Stimulated activated CD4-positive, alpha-beta T cell treated with anti-CD3 and anti-CD28 coated beads, Interleukin-12 subunit alpha, Interleukin-12 subunit beta, amount 100 ng/mL, for 48 hours (primary cell): Measurements from ENCODE around the gene WNT6.

Source experiments
- DNase-seq, 3 donors: peaks; one replicate each; pipeline ENCODE4 v3.0.0-alpha.2; 2020; ENCODE audit warnings: low read depth in 2 of 3, low spot score in 1 of 3

Gene WNT6

DNA sequence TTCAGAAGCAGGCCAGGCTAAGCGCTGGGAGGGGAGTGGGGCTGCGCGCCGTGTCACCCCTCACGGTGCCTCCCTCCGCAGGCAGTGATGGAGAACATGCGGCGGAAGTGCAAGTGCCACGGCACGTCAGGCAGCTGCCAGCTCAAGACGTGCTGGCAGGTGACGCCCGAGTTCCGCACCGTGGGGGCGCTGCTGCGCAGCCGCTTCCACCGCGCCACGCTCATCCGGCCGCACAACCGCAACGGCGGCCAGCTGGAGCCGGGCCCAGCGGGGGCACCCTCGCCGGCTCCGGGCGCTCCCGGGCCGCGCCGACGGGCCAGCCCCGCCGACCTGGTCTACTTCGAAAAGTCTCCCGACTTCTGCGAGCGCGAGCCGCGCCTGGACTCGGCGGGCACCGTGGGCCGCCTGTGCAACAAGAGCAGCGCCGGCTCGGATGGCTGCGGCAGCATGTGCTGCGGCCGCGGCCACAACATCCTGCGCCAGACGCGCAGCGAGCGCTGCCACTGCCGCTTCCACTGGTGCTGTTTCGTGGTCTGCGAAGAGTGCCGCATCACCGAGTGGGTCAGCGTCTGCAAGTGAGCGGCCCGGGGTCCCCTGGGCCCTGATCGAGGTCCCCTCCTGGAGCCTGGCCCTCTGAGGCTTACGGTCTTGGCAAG is 33.2 kb downstream of the WNT6 start:
- DNase-seq = peak; percentile 63 to 77 (median 64)

DNA sequence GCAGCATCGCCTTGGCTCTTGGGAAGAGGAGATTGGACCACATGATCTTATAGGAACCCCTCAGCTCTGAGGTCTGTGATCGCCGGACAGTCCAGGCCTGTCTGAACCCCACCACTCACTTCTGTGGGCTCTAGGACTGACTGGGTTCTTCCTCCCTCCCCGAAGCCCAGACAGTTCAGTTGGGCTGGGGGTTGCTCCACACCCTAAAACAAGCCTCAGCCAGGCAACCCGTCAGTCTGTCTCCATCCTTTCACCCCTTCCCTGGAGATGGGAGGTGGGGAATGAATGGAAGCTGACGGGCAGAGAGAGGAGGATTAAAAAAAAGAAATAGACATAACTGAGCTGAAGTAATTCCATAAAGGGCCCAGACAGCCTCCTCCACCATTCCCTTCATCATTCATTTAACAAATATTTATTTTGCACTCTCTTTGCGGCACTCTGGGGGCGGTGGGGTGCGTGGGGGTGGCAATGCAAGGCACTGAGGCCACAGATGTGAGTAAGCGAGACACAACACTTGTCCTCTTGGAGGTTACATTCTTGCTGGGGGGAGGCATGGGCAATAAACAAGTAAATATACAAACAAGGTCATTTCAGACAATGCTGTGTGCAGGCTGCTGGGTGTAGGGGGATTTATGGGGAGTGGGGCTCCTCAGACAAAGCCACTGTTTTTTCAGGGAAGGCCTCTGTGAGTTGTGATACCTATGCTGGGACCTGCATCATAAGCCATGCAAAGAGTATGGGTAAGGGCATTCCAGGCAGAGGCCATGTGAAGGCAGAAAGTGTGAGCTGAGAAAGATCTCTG is 33.9 kb downstream of the WNT6 start:
- no peak for DNase-seq

DNA sequence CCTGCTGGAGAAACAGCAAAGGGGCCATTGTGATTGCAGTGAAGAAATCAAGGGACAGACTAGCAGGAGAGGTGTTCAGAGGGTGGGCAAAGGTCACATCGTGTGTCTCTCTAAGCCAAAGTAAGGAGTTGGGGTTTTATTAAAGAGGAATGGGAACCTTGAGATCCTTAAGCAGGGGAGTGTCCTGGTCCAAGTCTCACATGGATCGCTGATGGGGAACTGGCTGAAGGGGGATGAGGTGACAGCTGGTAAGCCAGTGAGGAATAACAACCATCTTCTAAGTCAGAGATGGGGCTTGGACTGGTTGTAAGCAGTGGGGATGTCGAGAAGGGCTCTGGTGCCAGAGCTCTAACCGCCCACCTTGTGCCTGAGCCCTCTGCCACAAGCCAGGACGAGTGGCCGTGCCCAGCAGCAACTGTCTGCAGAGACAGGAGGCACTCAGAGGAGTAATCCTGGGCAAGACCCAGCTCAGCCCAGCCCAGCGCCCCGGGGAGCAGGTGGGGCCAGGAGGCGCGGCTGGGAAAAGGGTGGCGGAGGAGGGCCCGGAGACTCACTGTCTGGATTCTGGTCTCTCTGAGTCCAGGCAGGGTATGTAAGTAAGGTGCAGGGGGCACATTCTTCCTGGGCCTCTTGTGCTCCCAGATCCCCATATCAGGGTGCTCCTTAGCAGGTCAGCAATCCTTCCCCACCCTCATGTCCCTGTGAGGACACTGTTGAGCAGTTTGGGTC is 34.7 kb downstream of the WNT6 start:
- DNase-seq = no peak

DNA sequence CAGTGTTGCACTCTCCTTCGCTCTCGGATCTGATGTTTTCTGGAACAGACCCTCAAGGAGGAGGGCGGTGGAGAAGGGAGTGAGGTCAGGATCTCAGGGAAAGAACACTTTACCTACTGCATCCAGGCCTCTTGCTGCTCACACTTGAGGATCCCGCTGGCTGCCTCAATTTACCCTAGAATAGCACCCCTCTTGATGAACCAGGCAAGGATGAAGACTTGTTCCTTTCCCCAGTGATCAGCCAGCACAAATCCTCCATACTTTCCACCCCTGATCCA is 35.2 kb downstream of the WNT6 start:
- no peak for DNase-seq

DNA sequence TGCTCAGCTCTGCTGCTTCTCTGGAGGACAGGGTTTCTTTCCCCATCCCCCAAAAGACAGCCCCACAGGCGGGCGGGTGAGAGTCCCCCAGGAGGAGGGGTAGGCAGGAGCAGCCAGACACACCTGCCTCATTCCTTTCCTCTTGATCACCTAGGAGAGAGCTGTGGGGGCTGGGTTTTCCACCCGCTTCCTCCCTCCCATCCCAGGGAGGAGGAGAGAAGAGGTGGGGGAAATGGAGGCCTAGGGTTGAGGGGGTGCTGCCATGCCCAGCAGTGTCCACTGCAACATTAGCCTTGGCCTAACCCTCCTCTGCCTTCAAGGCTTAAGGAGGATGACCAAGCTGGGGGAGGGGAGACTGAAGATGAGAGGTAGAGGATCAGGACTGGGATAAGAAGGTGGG is 35.7 kb downstream of the WNT6 start:
- no peak for DNase-seq

DNA sequence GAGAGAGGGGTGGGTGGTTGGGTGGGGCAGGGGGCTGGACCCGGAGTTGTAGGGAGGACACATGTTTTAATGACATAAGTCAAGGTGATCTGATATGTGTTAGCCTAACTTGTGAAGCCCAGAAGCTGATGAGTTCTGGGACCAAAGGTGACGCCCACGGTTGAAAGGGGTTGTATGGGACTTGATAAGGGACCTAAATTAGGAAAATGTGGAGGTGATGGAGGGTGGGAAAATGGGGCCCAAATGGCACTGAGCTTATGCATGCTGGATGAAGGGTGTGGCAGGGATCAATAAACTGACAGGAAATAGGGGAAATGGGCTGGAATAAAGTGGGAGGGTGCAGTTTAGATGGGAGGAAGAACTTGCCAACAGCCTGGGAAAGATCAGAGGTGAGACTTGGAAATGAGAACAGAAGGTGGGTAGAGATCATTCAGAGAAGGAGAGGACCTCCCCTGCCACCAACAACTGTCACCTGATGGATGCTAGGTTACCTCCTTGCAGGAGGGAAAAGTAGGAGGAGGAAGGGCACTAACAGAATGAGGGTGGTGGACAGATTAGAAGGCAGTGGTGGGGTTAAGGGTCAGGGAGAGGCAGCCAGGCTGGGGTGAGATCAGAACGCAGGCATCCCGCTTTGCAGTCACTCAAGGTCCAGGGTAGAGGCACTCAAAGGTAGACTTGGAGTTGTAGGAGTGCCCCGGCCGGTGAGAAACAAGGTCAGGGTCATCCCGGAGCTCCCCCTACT is 36.3 kb downstream of the WNT6 start:
- DNase-seq = no peak

DNA sequence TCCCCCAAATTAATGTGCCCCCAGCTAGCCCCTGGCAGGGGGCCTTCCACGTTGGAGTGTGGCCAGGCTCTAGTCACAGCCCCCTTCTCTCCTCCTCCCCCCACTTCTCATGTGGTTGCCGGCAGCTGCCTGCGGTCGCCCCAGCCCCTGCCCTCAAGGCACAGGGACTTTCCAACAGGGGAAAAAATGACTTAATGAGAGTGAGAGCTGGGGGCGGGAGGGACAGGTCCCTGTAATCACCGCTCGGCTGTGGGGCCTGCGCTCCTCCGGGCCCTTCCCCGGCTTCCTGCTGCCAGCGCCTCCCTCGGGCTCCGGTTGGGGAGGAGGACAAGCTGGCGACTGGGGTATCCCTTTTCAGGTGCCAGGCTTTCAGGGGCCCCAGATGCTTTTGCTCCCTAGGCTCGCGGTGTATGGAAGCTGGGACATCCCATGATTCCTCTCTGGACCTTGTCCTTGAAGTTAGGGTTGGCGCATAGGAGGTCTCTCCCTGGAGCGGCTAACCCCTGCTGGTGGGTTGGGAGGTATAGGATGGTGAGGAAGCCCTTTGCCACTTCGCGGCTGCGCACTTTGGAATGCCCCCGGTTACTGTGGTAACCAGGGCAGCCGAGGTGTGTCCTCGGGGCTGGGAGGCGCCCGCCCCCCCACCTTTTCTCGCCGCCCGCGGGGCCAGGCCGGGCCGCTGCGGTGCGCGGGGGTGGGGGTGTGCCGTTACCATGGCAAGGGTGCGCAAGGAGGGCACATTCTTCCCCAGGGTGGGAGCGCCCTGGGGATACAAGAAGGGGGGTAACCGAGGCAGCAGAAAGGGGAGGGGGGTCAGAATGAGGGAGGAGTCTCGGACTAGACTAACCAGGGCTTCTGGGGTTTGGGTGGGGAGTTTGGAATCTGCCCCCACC is 37.1 kb downstream of the WNT6 start:
- peak; percentile 83 to 85 (median 84) for DNase-seq

DNA sequence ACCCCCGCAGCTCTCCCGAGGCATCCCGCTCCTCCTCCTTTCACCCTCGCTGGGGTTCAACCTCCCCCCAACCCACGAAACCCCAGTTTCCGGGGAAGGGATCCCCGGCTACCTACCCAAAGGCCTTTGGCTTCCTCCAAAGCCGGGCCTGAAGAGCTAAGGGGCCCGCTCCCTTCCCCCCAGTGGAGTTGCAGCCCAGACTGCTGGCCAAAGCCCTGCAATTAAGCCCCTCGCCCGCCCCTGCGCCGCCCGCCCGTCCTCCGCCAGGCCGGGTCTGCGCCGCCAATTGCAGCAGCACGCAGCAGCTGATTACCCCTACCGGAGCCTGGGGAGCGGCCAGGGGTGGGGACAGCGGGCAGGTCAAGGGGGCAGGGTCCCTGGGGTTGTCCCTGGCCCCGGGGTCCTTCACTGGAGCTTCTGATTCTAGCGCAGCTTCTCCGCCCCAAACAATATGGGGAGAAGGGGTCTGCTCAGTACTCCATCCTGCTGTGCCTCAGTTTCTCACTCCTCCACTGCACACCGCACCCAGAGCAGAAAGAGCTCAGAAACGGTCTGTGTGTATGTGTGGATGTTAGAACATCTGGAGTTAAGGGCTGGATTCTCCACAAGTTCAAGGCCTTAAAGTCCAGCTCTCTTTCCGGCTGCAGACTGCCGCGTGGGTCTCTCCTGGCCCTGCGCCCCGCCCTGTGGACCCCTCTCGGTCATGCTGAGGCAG is 37.9 kb downstream of the WNT6 start:
- no peak for DNase-seq

DNA sequence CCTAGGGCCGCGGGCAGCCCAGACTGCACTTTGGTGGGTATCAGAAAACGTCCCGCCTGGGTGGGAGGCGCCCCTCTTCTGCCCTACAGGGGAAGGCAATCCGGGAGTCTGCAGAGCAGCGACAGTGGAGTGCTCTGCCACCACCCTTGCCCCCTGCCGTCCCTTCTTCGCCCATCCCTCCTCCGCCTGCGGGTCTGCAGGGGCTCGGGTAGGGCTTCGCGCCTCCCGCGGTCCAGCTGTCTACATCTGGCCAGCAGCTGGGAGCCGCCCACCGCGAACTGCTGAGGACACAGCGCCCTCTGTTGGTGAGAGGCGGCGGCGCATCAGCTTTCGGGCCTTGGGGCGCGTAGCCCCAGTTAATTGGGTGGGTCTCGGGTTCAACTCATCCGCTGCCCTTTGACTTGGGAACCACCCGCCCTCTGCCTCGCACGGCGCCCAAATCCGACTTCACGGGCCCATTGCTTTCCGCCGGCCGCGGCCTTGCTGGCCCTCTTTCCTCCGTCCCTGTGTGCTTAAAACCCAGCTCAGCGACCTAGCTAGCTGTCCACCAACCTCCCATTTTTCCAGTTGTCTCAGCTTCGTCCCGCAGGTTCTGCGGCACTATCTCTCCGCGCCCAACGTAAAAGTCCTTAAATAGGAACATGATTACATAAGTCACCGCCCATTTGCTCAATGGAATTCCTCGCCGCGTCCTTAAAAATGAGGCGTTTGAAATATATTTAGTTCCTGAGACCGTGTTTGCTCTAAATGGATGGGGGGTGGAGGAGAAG is 38.7 kb downstream of the WNT6 start:
- peak; percentile 68 to 91 (median 76) for DNase-seq

DNA sequence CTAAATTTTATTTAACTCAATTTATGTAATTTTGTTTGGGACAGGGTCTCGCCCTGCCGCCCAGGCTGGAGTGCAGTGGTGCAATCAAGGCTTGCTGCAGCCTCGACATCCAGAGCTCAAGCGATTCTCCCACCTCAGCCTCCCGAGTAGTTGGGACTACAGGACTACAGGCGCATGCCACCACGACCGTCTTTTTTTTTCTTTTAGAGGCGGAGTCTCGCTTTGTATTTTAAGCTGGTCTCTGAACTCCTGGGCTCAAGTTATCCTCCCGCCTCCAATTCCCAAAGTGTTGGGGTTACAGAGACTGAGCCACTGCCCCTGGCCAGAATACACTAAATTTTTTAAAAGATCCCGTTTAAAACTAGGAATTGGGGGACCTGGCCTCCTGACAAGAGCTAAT is 39.5 kb downstream of the WNT6 start:
- no peak for DNase-seq

DNA sequence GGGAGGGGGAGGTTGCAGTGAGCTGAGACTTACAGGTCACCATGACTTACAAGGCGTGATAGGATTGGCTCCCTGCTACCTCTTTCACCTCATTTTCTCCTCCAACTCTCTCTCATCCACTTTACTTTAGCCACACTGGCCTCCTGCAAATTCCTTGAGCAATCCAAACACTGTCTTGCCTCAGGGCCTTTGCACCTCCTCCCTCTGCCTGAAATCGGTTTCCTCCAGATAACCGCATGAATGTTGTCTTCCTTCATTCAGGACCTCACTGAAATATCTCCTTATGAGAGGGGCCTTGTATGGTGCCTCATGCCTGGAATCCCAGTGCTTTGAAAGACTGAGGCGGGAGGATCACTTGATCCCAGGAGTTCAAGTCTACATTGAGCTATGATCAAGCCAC is 42.8 kb downstream of the WNT6 start:
- no peak for DNase-seq

DNA sequence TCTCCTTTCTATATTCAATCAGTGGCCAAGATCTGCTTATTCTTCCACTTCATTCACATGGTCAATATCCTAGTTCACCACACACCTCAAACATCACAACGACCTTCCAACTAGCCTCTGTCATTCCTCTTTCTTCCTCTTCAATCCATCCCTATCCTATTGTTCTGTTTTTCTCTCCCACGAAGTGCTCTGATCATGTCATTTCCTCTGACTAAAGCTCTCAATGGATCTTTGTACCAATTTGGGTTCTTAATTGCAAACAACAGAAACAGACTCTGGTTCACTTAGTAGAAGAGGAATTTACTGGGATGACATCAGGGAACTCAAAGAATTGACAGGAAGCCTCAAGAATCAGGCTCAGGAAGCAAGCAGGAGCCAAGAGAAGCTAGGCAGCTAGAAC is 44.6 kb downstream of the WNT6 start:
- DNase-seq = no peak

DNA sequence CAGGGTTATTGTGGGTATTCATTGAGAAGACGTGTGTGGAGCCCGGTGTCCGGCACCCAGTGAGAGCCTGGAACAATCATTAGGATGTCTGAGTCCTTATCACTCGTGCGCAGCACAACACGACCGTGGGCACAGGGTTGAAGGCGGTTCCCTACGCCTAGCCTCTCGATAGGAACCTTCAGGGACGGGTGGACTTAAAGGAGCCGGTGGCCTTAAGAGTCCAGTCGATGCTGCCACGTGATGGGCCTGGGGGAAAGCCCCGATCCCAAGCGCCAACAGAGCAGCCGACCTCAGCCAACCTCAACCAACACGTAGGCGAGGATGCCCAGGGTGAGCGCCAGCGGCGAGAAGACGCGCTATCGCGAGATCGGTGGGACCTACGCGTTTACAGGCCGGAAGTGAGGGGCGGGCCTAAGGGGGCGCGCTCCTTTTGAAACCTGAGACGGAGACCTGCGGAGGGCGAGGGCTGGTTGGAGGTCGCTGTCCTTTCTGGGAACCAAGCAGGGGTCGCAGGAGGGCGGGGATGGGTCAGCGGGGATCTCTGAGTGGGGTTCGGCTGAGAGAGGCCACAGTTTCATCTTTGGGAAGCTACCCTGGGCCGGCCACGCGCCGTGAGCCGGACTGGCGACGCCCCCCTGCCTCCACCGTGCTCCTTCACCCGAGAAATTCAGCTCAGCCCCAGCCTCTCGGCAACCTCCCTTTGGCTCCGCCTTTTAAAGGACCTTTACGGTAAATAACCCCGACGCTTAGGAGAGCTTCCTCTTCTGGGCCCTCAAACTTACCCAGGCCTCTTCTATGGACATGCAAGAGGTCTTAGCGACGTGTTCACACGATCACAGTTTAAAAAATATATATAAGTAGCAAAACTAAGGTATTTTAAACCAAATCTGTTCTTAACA is 49.4 kb downstream of the WNT6 start:
- DNase-seq = peak; percentile 88 to 90 (median 89)

DNA sequence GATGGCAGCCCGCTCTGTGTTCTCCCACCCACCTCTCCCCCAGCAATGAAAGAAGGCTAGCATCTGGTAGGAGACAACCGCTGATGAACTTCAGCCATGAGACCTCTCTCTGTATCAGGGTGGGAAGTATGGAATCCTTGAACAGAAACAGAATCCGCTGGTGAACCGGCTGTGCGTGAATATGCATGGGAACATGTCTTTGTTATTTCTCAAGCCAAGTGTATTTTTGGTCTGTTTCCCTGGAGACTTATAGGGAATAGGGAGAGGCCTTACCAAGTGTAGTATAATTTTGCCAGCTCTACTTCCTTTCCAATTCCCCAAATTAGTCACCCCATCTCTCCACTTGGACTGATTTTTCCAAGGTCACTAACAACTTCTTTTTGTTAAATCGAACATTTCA is 51.1 kb downstream of the WNT6 start:
- no peak for DNase-seq

DNA sequence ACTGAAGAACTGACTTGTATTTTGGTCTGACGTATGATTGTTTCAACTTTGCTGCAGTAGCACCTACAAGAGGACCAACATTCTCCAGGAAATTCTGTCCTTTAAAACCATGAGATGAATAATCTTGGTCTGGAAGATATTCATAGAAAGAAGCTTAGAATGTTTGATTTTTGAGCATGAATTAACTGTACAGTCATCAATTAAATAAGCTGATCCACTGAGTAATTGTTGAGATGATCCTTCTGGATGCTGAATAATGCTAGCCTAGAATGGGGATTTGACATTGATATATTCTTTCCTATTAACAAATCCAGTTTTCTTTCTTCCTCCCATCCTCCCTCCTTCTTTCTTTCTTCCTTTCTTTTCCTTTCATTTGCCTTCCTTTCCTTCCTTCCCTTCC is 60.9 kb downstream of the WNT6 start:
- no peak for DNase-seq
